ENCODE data around the gene POLR2C. TPM values are rescaled to one million over a fixed set of nuclear protein-coding genes. Genes with fewer than 3 reads are reported as not detected.

The POLR2C gene
- total RNA-seq, 2 donors from 2014 or later: 39.4 to 40.3 TPM

DNA sequence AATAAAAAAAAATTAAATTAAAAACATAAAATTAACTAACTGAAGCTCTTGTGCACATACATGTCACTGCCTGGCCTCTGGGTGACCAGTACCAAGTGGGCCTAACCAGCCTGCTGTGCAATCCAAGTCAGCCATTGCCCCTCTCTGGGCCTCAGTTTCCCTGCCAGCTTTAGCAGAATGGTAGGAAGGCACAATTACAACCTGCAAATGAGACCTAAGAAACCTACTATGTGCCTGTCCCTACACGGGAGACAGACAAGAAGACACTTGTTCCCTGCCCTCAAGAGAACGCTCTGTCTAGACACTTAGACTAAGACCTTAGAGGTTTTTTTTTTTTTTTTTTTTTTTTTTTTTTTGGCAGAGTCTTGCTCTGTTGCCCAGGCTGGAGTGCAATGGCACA is 17.0 kb upstream of the POLR2C start:
- DNase-seq (ENCODE audit: low spot score): no peak
- intact Hi-C loops (cut with DNase I): no loop called here

- intact Hi-C loops (cut with DNase I): no loop called here
- DNase-seq (ENCODE audit: low spot score): no peak
These were observed 15.8 kb upstream of the POLR2C start for GRCh38 chr16:57446531-57447185.

DNA sequence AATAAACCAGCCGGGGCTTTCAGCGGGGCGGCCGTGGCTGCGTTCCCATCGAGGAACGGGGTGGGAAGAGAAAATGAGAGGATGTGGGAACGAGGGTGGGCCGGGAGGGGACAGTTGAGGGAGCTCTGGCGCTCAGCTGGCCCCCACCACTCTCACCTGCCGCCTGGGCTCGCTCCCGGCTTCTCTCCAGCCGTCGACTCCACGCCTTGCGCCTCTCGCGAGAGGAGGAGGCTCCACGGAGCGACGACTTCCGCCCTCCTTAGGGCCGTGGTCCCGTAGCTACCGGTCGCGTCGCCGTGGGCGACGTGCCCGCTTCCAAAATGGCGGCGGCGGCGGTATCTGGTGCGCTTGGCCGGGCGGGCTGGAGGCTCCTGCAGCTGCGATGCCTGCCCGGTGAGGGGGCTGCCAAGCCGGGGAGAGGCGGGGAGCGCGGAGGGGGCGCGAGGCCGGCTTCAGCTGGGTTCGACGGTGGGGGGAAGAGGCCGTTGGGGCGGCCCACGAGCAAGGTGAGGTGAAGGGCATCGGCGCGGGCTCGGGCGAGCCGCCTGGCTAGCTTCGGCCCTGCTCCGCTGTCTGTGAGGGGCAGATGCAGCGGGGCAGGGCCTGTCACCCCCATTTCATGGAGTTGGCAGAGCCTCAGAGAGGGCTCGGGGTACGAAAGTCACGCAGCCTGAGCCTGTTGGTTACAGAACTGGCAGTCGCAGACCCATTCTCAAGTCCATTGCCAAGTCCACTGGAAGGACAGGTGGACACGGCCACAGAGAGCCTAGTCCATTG is 15.1 kb upstream of the POLR2C start, which contains the start of the genes CIAPIN1 and COQ9:
TSS of gene CIAPIN1 (minus strand) at position 200 of the 777 bp plus-strand sequence. CDS start 6,457 bp downstream, outside the sequence.
TSS of gene COQ9 (plus strand) at position 294 of the 777 bp plus-strand sequence. CDS start at position 321, 27 bp downstream.
- peak; percentile 99 for DNase-seq (ENCODE audit: low spot score)
- intact Hi-C loops (cut with DNase I): no loop called here

DNA sequence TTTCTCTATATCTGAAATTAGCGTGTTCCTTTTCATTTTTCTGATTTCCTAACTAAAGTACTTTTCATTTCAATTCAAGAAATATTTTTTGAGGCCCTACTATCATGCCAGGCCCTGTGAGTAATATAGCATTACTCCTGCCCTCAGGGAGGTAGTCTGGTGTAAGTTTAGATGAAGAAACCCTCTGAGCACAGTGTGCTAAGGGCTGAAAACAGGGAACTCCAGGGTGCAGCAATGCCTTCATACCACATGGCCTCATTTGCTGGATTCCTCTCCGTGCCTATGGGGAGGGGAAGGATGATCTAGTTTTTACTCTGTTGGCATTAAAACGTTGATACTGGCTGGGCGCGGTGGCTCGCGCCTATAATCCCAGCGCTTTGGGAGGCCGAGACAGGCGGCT is 10.5 kb upstream of the POLR2C start:
- DNase-seq (ENCODE audit: low spot score): no peak
- intact Hi-C loops (cut with DNase I): no loop called here

- DNase-seq (ENCODE audit: low spot score): no peak
- intact Hi-C loops (cut with DNase I): loop anchor here in 1 of 2 donors (5.0 kb wide), 1 partner anchor 54 kb away; no protein-coding TSS in a partner anchor
These were observed 491 bp downstream of the POLR2C start for GRCh38 chr16:57462978-57463362.

DNA sequence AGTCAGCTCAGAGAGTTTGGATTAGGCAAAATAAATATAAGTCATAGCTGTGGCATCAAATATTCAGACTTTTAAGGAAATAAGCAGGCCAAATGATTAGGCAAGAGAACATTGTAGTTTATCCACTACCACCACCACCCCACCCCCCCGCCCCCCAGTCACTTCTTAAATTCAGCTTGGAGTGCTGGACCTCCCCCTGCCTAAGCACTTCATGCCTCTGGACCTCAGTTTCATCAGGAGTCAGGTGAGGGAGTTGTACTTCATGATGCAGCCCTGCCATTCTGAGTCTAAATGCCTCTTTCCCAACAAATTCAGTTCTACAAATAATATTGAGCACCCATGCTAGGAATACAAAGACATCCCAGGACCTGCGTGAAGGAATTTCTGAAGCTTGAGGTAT is 2.0 kb downstream of the POLR2C start:
- no peak for DNase-seq (ENCODE audit: low spot score)
- intact Hi-C loops (cut with DNase I): loop anchor here in 1 of 2 donors (5.0 kb wide), 1 partner anchor 53 kb away; no protein-coding TSS in a partner anchor

DNA sequence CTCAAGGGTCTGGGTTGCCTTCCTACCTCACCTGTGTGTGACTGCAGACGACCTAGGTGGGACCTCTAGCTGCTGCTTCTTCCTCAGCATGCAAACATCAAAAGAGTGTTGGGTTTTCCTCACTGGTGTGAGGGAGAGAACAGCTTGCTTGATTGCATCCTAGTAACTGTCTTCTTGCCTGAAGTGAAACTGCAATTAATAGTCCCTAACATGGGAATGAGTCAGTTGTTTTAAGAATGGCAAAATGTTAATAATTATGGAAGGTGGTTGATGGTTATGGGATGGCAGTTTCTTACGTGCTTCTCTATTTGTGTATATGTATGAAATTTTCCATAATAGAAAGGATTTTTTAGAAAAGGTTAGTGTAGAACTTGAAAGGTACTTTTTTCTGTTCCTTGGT is 5.9 kb downstream of the POLR2C start:
- intact Hi-C loops (cut with DNase I): no loop called here
- DNase-seq (ENCODE audit: low spot score): no peak

DNA sequence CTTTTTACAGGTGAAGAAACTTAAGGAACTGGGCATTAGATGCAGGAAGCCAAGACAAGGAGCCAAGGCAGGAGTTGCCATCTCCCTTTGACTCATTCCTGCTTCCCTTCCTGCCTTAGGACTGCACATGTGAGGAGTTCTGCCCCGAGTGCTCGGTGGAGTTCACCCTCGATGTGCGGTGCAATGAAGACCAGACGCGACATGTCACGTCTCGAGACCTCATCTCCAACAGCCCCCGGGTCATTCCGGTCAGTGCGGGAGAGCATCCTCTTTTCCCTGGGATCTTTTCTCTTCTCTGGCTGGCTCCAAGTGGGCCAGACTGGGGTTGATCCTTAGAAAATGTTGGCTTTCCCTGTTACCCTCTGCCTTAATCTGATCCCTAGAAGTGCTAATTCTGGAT is 6.6 kb downstream of the POLR2C start:
- intact Hi-C loops (cut with DNase I): no loop called here
- DNase-seq (ENCODE audit: low spot score): no peak

- intact Hi-C loops (cut with DNase I): no loop called here
- DNase-seq (ENCODE audit: low spot score): no peak
These were observed 7.5 kb downstream of the POLR2C start for GRCh38 chr16:57469917-57470470.

- DNase-seq (ENCODE audit: low spot score): no peak
- intact Hi-C loops (cut with DNase I): no loop called here
These were observed 8.2 kb downstream of the POLR2C start for GRCh38 chr16:57470711-57471110.

DNA sequence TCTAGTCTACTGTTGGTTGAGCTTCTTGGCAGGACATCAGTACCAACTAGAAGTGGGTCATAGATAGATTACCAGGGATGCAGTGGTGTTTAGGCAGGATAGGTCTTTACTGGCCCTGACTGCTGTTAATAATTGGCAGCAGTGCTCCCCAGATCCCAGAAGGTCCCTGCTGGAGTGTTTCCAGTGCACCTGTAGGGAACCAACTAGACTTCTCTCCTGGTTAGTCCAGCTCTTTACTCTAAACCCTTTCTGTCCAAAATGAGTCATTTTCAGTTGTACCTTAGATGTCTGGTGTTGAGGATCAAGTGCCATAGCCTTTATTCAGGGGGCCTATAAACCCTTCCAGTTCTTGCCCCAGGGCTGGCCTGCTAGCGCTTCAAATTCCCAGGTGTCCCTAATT is 8.7 kb downstream of the POLR2C start:
- intact Hi-C loops (cut with DNase I): no loop called here
- DNase-seq (ENCODE audit: low spot score): no peak

DNA sequence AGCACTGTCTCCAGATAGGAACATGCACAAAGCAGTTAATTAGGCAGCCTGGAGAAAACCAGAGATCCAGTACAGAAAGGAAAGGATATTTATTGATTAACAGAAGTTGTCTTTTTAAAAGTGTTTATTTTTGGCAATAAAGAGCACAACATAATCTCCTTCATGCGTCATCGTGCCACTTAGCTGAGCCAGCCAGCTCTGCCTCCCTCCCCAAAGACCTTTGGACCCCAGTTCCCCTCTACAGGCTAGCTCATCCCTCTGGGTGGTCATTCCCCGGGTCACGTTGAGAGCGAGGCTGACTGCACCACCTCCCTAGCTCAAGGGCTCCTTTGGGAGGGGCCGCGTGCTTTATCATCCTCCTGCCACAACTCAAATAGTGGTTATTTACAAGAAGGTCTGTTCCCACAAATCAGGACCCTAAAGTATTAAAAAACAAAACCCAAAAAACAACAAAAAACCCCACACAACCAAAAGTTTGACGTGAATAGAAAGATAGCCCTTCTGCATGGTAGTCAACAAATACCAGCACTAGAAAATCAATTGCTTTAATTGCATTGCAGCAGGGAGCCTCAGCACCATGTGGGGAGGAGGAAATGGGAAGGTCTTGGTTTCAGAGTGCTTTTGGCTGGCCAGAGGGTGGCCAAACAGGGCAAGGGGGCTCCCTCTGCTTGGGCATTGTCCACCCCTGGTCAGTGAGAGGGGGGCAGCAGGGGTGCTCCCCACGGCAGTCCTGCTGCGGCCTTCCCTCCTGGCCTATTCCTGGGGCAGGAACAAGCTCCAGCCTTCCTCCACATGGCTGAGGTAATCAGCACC is 9.6 kb downstream of the POLR2C start:
- no peak for DNase-seq (ENCODE audit: low spot score)
- intact Hi-C loops (cut with DNase I): no loop called here

DNA sequence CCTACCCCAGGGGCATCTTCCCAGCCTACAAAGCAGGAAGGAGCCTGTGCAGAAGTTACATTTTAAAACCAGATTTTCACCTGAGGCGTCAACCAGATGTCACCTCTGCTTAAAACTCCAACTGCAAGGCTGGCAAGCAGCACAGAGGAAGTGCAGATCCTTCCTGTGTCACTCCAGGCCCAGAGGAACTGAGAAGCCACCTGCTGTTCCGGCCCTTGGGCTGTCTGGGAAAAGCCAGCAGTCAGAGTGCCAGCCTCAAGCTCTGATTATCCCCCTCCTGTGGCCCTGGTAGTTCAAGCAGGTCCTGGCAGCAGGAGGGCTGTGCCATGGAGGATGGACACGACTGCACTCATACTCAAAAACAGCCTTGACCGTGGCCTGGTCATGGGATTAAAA is 10.2 kb downstream of the POLR2C start:
- intact Hi-C loops (cut with DNase I): no loop called here
- DNase-seq (ENCODE audit: low spot score): no peak

- DNase-seq (ENCODE audit: low spot score): no peak
- intact Hi-C loops (cut with DNase I): no loop called here
These were observed 10.8 kb downstream of the POLR2C start for GRCh38 chr16:57473176-57473840.

DNA sequence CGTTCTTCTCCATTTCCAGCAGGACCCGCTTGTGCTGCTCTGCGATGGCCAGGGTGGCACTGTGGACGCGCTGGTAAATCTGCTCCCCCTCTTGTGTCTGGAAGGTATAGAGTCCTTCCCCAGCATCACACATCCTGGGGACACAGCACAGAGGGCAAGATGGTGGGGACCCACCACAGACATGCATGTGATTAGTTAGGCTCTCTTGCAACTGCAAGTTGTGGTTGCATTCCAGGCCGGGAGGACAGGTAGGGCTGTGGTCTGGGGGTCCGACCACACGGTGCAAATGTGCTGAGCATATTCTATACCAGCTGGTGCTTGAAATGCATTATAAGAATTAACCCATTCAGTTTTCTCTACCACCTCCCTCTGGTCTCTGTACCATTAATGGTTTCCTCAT is 11.4 kb downstream of the POLR2C start:
- intact Hi-C loops (cut with DNase I): no loop called here
- no peak for DNase-seq (ENCODE audit: low spot score)

DNA sequence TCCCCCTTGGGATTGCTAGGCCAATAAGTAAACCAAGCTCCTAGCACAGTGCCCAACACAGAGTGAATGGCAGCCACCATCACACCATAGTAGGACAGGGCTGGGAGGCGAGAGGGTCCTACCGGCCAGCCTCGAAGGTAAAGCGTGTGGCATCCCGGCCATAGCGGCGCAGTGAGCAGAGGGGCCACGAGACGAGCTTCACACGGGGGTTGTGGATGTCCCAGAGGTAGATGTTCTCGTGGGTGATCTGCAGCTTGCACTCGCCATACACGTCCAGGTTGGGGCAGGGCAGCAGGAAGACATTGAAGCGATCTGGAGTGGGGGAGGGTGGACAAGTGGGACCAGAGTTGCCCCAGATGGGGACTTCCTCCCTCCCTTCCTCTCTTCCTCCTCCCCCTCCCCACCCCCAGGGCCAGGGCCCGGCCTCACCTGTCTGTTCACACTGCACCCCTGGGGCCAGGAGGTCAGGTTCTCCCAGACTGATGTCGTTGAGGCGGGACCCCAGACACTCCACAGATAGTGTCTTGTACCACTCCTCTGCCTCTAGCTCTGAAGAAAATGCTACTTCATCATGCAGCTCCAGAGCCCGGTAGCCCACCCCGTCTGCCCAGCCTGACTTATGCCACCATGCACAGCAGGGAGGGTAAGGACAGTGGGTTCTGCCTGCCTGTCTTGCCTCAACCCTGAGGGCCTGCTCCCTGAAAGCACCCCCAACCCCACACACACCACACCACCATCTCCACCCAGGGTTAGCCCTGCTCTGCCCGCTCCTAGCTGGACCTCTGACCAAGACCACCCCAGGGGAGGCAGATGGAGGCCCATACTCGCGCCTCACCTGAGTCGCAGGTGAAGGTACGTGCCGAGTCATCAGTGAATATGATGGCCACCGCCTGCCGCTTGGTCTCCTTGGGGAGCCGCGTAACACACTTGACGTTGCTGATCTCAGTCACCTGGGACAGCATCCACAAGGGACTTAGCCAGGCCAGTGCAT is 12.5 kb downstream of the POLR2C start:
- intact Hi-C loops (cut with DNase I): loop anchor here in 1 of 2 donors (5.0 kb wide), 1 partner anchor 42 kb away; no protein-coding TSS in a partner anchor
- no peak for DNase-seq (ENCODE audit: low spot score)

DNA sequence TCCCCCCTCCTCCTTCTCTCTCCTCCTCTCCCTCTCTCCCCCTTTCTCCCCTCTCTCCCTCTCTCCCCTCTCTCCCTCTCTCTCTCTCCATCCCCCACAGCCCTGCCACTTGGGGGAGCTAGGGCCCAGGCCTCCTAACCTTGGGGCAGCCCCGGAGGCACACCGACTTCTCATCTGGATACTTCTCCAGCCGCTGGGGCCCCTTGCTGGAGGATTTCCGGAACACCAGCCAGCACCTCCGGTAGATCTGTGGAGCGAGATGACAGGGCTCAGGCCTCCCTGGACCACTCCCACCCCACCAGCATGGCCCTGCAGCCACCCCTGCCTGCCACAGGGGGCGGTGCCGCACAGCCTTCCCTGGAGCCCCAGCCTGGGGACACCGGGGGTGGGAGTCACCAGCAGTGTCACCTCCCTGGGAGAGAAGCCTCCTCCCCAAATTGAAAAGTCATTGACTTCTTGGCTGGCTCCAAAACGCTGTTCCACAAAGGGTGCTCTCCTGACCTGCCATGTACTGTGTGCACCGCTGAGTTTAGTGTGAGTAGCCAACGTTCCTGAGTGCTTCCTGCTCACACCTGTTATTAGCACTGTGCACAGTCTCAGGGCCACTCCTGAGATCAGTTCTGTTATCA is 13.3 kb downstream of the POLR2C start:
- no peak for DNase-seq (ENCODE audit: low spot score)
- intact Hi-C loops (cut with DNase I): loop anchor here in 1 of 2 donors (5.0 kb wide), 1 partner anchor 41 kb away; no protein-coding TSS in a partner anchor
